HG03432 (cell line): ENCODE results near the gene PPP1R11.
A peak's percentile ranks its signal among the peaks of the same experiment; 100 is the strongest.
"Not testable (repeated sequence)": the region's sequence is repeated elsewhere in the genome, so short reads cannot be mapped to it uniquely, and the experiment has no call there.

Source experiments
- ATAC-seq: cut with Tn5 transposase; IDR thresholded peaks from one replicate; pipeline ENCODE4 v1.9.1; 2021; ENCODE audit warnings: mild to moderate bottlenecking, moderate library complexity; ENCODE audit not compliant: unreplicated experiment

The PPP1R11 gene, protein sequence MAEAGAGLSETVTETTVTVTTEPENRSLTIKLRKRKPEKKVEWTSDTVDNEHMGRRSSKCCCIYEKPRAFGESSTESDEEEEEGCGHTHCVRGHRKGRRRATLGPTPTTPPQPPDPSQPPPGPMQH

GRCh38 chr6:30066577-30067459, at the start of gene PPP1R11:
PPP1R11 (plus strand) TSS chr6:30067198; CDS start chr6:30067411, 213 bp downstream.
- ATAC-seq: peak; percentile 96

GRCh38 chr6:30019819-30020218, 47.2 kb upstream of the PPP1R11 start:
- ATAC-seq: no peak

DNA sequence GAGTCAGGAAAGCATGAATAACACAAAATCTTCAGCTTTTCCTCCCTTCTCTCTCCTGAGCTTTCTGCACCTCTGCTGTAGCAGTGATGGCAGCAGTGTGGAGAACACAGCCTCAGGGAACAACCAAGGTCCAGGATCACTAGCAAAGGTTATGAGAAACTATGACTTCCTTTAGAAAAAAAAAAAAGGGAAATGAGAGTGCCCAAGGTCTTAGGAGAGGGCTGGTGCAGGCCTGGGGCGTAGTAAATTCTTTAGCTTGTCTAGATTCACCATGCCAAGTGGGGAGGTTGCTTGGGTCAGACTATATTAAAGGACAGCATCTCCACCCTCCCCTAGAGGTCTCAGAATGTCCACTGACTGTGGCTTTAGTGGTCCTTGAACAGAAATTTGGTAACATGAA, 46.4 kb upstream of the PPP1R11 start:
- ATAC-seq: no peak

DNA sequence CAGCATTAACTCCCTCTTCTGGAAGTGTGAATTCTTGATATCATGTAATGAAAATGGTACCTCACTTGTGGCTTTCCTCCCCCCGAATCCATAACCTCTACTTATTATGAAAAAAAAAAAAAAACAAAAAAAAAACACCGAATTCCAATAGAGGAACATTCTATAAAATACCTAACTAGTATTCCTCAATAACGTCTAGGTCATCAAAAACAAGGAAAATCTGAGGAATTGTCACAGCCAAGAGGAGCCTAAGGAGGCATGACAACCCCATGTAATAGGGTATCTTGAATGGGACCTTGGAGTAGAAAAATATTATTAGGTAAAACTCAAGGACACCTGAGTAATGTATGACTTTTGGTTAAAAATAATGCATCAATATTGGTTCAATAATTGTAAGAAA, 44.8 kb upstream of the PPP1R11 start:
- ATAC-seq: no peak

DNA sequence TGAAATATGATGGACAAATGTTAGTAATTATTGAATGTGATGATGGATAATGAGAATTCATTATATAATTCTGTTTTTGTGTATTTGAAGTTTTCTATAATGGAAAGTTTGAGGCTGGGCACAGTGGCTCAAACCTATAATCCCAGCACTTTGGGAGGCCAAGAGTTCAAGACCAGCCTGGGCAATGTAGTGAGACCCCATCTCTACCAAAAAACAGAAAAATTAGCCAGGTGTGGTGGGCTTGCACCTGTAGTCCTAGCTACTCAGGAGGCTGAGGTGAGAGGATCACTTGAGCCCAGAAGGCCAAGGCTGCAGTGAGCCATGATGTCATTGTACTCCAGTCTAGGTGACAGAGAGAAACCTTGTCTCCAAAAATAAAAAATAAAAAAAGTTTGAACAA, 44.3 kb upstream of the PPP1R11 start:
- ATAC-seq: not testable (repeated sequence)

GRCh38 chr6:30025186-30025585, 41.8 kb upstream of the PPP1R11 start:
- no peak for ATAC-seq

- ATAC-seq: no peak
Measured at GRCh38 chr6:30029588-30029987, 37.4 kb upstream of the PPP1R11 start.

GRCh38 chr6:30031381-30031780, 35.6 kb upstream of the PPP1R11 start:
- ATAC-seq: no peak

GRCh38 chr6:30033440-30033839, 33.6 kb upstream of the PPP1R11 start:
- not testable (repeated sequence) for ATAC-seq

- ATAC-seq: no peak
Measured at GRCh38 chr6:30035784-30036183, 31.2 kb upstream of the PPP1R11 start.

DNA sequence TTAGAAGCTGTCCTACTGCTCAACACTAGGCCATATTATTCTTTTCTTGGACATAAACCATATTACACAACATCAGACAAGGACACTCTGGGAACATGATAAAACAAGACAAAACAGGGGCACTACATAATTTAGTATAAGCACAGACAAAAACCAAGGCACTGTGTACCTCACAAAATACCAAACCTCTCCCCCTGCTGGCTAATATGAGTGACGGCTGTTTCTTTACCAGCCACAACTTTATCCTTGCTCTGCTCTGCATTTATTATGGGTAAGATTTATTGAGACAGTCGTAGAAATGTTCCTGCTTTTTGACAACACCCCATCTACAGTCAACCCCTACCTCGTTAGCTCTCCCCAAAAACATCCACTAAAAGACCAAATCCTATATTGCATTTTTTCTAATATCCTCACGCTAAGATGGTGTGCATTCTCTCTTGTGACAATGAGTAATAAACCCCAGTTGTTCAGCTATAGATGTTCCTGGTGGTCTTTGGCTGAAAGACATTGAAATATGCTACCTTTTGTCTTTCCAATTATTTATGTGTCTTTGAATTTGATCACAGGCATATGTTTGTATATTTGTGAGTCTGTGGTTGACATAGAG, 29.7 kb upstream of the PPP1R11 start:
- no peak for ATAC-seq

DNA sequence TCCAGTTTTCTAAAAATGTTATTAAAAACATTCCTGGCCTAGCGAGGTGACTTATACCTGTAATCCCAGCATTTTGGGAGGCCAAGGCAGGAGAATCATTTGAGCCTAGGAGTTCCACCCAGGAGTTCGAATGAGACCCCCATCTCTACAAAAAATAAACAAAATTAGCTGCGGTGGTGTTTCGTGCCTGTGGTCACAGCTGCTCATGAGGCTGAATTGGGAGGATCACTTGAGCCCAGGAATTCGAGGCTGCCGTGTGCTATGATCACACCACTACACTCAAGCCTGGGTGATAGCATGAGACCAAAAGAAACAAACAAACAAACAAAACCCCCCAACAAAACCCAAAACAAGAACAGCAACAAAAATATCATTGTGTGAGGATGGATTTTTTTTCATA, 25.8 kb upstream of the PPP1R11 start:
- ATAC-seq: no peak

GRCh38 chr6:30041821-30042220, 25.2 kb upstream of the PPP1R11 start:
- ATAC-seq: no peak

- ATAC-seq: no peak
Measured at GRCh38 chr6:30042476-30042875, 24.5 kb upstream of the PPP1R11 start.

DNA sequence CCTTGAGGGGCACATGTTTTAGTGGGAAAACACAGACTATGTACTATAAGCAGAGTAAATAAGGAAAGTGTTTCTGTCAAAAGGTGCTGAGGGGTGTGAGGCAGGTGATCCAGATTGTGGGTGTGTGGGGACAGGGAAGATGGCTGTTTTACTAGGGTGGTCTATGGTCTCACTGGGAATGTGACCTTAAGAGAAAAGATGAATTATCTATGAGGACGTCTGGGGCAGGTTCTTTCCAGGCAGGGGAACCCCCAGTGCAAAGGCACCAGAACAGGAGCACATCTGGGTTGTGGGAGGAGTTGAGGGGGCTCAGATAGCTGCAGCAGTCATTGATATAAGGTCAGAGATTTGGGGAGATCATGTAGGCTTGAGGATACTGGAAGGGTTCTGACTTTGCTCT, 24.1 kb upstream of the PPP1R11 start:
- no peak for ATAC-seq

GRCh38 chr6:30043744-30044143, 23.3 kb upstream of the PPP1R11 start:
- no peak for ATAC-seq

GRCh38 chr6:30044630-30045029, 22.4 kb upstream of the PPP1R11 start:
- ATAC-seq: no peak

GRCh38 chr6:30047220-30047619, 19.8 kb upstream of the PPP1R11 start:
- no peak for ATAC-seq

- ATAC-seq: no peak
Measured at GRCh38 chr6:30053682-30054081, 13.3 kb upstream of the PPP1R11 start.

- ATAC-seq: no peak
Measured at GRCh38 chr6:30055513-30055912, 11.5 kb upstream of the PPP1R11 start.

DNA sequence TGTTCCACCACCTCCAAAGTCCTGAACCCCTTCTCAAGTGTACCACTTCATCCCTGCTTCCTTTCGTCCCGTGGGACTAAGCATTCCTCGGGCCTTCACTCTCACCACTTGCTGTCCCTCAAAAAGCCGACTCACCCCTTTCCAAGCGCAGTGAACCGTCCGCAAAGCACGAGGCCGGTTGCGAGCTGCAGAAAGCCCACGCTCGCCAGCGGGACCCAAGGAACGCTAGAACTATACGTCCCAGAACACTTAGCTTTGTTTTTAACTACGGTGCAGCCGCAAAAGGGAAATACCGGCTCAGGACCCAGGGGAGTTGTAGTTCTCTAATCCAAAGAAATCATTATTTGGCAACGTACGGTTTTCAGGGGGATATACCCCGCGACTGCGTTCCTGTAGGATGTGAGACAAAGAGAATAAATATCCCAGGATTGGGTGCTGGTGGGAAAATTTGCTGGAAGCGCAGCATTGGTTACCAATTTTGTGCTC, 6.3 kb upstream of the PPP1R11 start:
- peak; percentile 12 for ATAC-seq
